Measurements from ENCODE around the gene GIGYF2. TPM values are rescaled to one million over a fixed set of nuclear protein-coding genes. Genes with fewer than 3 reads are reported as not detected.

GIGYF2 gene
- total and polyA plus RNA-seq, 4 donors = 10.6 to 50.5 (median 26.7) TPM

GRCh38 chr2:232659359-232659758 is 37.8 kb upstream of the GIGYF2 start:
- Histone ChIP-seq H3K27me3 (ENCODE audit: control insufficient read depth in 4 of 4, insufficient read depth in 4 of 4, low read length in 3 of 4) (no peaks in the 10 kb centered on the region), H3K9me3 (ENCODE audit: control insufficient read depth in 4 of 4, low read length in 3 of 4) (no peaks in the 10 kb centered on the region), H3K36me3 (ENCODE audit: control insufficient read depth in 4 of 4, insufficient read depth in 3 of 4, low read depth in 1 of 4, low read length in 3 of 4) (peaks cover 0 to 2% (median 0%) of the 10 kb centered on the region in 4 donors), H3K4me1 (ENCODE audit: control insufficient read depth in 4 of 4, insufficient read depth in 4 of 4, low read length in 3 of 4) (peaks cover 0 to 14% (median 7%) of the 10 kb centered on the region in 4 donors), H3K27ac (ENCODE audit: low read depth in 1 of 2, low read length in 2 of 2) (no peak overlapping the region), H3K9ac (ENCODE audit: low read depth in 1 of 2, low read length in 2 of 2) (no peak overlapping the region), H3K4me3 (ENCODE audit: low read depth in 1 of 3, low read length in 3 of 3) (no peak overlapping the region)
- 93% methylated on average over 2 of the region's 2 CpGs for WGBS
- TF ChIP-seq TAF1 (conservative IDR thresholded peaks at IDR 0.05) (no peak), JUND (IDR thresholded peaks at IDR 0.05) (no peak), REST (IDR thresholded peaks at IDR 0.05) (no peak), SP1 (IDR thresholded peaks at IDR 0.05) (no peak), GABPA (IDR thresholded peaks at IDR 0.05 in 1 of 2, conservative IDR thresholded peaks at IDR 0.05 in 1 of 2) (no peak), HNF4A (conservative IDR thresholded peaks at IDR 0.05) (no peak), RXRA (IDR thresholded peaks at IDR 0.05) (no peak), YY1 (IDR thresholded peaks at IDR 0.05) (no peak), MAX (IDR thresholded peaks at IDR 0.05) (no peak), CTCF (IDR thresholded peaks at IDR 0.05; ENCODE audit: low read depth, low read length, missing input control) (no peak), ZBTB33 (IDR thresholded peaks at IDR 0.05) (no peak), EGR1 (IDR thresholded peaks at IDR 0.05; ENCODE audit: low read depth in 2 of 2) (no peak), FOXA1 (IDR thresholded peaks at IDR 0.05) (no peak), HNF4G (IDR thresholded peaks at IDR 0.05) (no peak), RAD21 (IDR thresholded peaks at IDR 0.05) (no peak), ATF3 (IDR thresholded peaks at IDR 0.05) (no peak), NR2F2 (IDR thresholded peaks at IDR 0.05) (no peak), FOXA2 (IDR thresholded peaks at IDR 0.05) (no peak)
- no peak for DNase-seq (ENCODE audit: low spot score)
